ENCODE data around the gene CDH4. TPM values are rescaled to one million over a fixed set of nuclear protein-coding genes. Genes with fewer than 3 reads are reported as not detected.

The CDH4 gene
- total RNA-seq, 6 donors from 2014 or later, result 0.20 to 1.0 (median 0.40) TPM; not detected in 1

DNA sequence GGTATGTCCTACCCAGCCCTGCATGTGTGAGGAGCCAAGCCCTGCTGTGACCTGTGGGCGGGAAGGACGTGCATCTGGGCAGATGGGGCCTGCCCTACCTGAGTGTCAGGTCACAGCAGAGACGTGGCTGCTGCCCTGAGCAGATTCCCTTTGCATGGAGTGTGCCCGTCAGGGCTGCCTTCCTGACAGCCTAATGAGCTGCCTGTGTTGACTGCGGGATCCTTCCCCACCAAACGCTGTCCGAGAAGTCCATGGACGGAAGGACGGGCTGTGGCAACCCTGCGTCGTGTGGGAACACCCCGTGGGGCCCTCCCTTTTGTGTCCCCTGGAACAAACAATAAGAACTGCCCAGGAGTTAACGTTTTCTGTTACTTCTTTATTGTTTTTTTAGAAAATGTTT, 343.2 kb downstream of the CDH4 start:
- 87 to 92% methylated on average over 9 to 13 of the region's 13 CpGs for WGBS, 2 donors
- ATAC-seq (ENCODE audit: low FRiP score in 2 of 2) (no peak), DNase-seq (no peak)
- H3K27me3 ChIP-seq, result no peaks in the 10 kb centered on the region
- no peaks in the 10 kb centered on the region for H3K4me1 ChIP-seq
- no peak overlapping the region for H3K27ac ChIP-seq
- H3K9me3 ChIP-seq, result peaks cover 0 to 30% (median 11%) of the 10 kb centered on the region in 4 donors
- TF ChIP-seq CTCF (IDR thresholded peaks at IDR 0.05) (no peak), POLR2AphosphoS5 (IDR thresholded peaks at IDR 0.05) (no peak), EP300 (IDR thresholded peaks at IDR 0.05) (no peak), POLR2A (IDR thresholded peaks at IDR 0.05) (no peak)
- H3K4me3 ChIP-seq, result no peak overlapping the region
- no peaks in the 10 kb centered on the region for H3K36me3 ChIP-seq

DNA sequence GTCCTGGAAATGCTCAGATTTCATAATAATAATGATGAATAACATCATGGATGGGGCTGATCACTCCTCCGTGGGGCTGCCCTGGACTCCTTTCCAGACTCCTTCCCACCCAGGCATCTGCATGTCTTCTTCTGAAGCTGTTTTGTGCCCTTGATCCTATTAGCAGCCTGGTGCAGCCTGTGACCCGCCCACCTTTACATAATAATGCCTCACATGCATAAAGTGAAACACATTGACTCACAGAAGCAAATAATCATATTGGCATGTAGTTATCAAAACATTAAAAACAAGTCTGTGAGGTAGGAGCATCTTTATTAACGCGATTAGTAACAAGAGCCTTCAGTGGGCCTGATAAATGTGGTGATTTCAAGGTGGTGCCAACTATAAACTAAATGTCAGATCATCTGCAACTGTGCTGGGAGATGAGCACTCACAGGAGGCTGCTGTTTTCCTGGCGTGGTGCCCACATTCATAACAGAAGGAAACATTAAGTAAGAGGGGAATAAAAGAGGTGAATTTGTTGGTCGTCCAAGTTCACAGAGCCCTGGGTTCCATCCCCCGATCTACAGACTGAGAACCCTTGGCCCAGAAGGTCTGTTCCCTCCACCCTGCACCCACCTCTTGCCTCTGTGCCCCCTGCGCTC, 344.7 kb downstream of the CDH4 start:
- peaks cover 0 to 27% (median 9%) of the 10 kb centered on the region in 4 donors for H3K9me3 ChIP-seq
- 77 to 79% methylated on average over 8 of the region's 8 CpGs for WGBS, 2 donors
- TF ChIP-seq EP300 (IDR thresholded peaks at IDR 0.05) (no peak), POLR2AphosphoS5 (IDR thresholded peaks at IDR 0.05) (no peak), POLR2A (IDR thresholded peaks at IDR 0.05) (no peak)
- no peaks in the 10 kb centered on the region for H3K27me3 ChIP-seq
- ATAC-seq (ENCODE audit: low FRiP score in 2 of 2), result no peak
- DNase-seq, result no peak
- no peak overlapping the region for H3K27ac ChIP-seq
- no peaks in the 10 kb centered on the region for H3K4me1 ChIP-seq
- no peaks in the 10 kb centered on the region for H3K36me3 ChIP-seq
- H3K4me3 ChIP-seq, result no peak overlapping the region

- no peaks in the 10 kb centered on the region for H3K27me3 ChIP-seq
- DNase-seq (no peak), ATAC-seq (ENCODE audit: low FRiP score in 2 of 2) (no peak)
- no peak for TF ChIP-seq POLR2A (IDR thresholded peaks at IDR 0.05)
- no peak for TF ChIP-seq POLR2AphosphoS5 (IDR thresholded peaks at IDR 0.05)
- no peak for TF ChIP-seq CTCF (IDR thresholded peaks at IDR 0.05)
- TF ChIP-seq EP300 (IDR thresholded peaks at IDR 0.05), result no peak
- H3K9me3 ChIP-seq, result peaks cover 0 to 17% (median 4%) of the 10 kb centered on the region in 4 donors
- 67 to 85% methylated on average over 6 to 7 of the region's 7 CpGs for WGBS, 2 donors
- no peaks in the 10 kb centered on the region for H3K36me3 ChIP-seq
- H3K4me1 ChIP-seq, result no peaks in the 10 kb centered on the region
- no peak overlapping the region for H3K27ac ChIP-seq
- no peak overlapping the region for H3K4me3 ChIP-seq
Measured at GRCh38 chr20:61597996-61598395, 345.9 kb downstream of the CDH4 start.

- Histone ChIP-seq H3K27me3 (no peaks in the 10 kb centered on the region), H3K36me3 (no peaks in the 10 kb centered on the region), H3K27ac (no peak overlapping the region), H3K4me3 (no peak overlapping the region), H3K9me3 (peaks cover 0 to 22% (median 3%) of the 10 kb centered on the region in 4 donors), H3K4me1 (no peaks in the 10 kb centered on the region)
- no peak for TF ChIP-seq EP300 (IDR thresholded peaks at IDR 0.05)
- TF ChIP-seq CTCF (IDR thresholded peaks at IDR 0.05), result no peak
- no peak for TF ChIP-seq POLR2AphosphoS5 (IDR thresholded peaks at IDR 0.05)
- TF ChIP-seq POLR2A (IDR thresholded peaks at IDR 0.05), result no peak
- DNase-seq, result no peak
- WGBS, 2 donors, result 82 to 84% methylated on average over 9 to 21 of the region's 21 CpGs
- no peak for ATAC-seq (ENCODE audit: low FRiP score in 2 of 2)
Measured at GRCh38 chr20:61598586-61598985, 346.5 kb downstream of the CDH4 start.

GRCh38 chr20:61599061-61599531, 347.0 kb downstream of the CDH4 start:
- WGBS, 2 donors, result 51 to 66% methylated on average over 10 to 12 of the region's 12 CpGs
- no peaks in the 10 kb centered on the region for H3K27me3 ChIP-seq
- H3K27ac ChIP-seq, result no peak overlapping the region
- TF ChIP-seq POLR2AphosphoS5 (IDR thresholded peaks at IDR 0.05) (no peak), CTCF (IDR thresholded peaks at IDR 0.05) (no peak), POLR2A (IDR thresholded peaks at IDR 0.05) (no peak), EP300 (IDR thresholded peaks at IDR 0.05) (no peak)
- ATAC-seq (ENCODE audit: low FRiP score in 2 of 2), result no peak
- H3K9me3 ChIP-seq, result peaks cover 0 to 26% (median 5%) of the 10 kb centered on the region in 4 donors
- no peaks in the 10 kb centered on the region for H3K36me3 ChIP-seq
- no peak overlapping the region for H3K4me3 ChIP-seq
- no peak for DNase-seq
- H3K4me1 ChIP-seq, result no peaks in the 10 kb centered on the region

All from upper lobe of left lung (tissue), 6 donors.